Measurements from ENCODE around the gene NXPH4. TPM values are rescaled to one million over a fixed set of nuclear protein-coding genes. Genes with fewer than 3 reads are reported as not detected.

The NXPH4 gene
- total RNA-seq, 1 experiment from 2014 or later, result 4.8 TPM

- TF ChIP-seq CTCF (conservative IDR thresholded peaks at IDR 0.05; ENCODE audit: low read depth, low read length) (no peak), EZH2 (IDR thresholded peaks at IDR 0.05; ENCODE audit: borderline replicate concordance, low read depth, low read length, poor library complexity, severe bottlenecking) (no peak)
- H3K27me3 ChIP-seq (replicated peaks; ENCODE audit: insufficient read depth, low read depth, low read length, poor library complexity), result no peaks in the 10 kb centered on the region
- intact Hi-C loops (cut with micrococcal nuclease; ENCODE audit: unreplicated experiment), result no loop called here
- no peak overlapping the region for H3K4me3 ChIP-seq (ENCODE audit: low read depth, low read length, poor library complexity, severe bottlenecking)
- H3K27ac ChIP-seq (ENCODE audit: low read depth, low read length, poor library complexity, severe bottlenecking), result peak overlapping the region; percentile 32
- BruUV-seq (replicated peaks), result no TSS peak
- peaks cover 40% of the 10 kb centered on the region for H3K4me1 ChIP-seq (ENCODE audit: insufficient read depth, low read length, poor library complexity, severe bottlenecking)
- DNase-seq (ENCODE audit: low spot score), result no peak
- no peaks in the 10 kb centered on the region for H3K9me3 ChIP-seq (ENCODE audit: low read depth, low read length, poor library complexity, severe bottlenecking)
- ChIA-PET POLR2A (ENCODE audit: low non-redundant PET) (no interaction called here), CTCF (interaction anchor here (1.6 kb wide), 1 partner anchor 20 kb away, joined by 4 read pairs; no protein-coding TSS in a partner anchor)
- H3K36me3 ChIP-seq (ENCODE audit: insufficient read depth, low read length, poor library complexity, severe bottlenecking), result peaks cover 43% of the 10 kb centered on the region
Measured at GRCh38 chr12:57233357-57234232, 17.0 kb downstream of the NXPH4 start.

GRCh38 chr12:57234233-57234570 is 17.6 kb downstream of the NXPH4 start:
- peaks cover 40% of the 10 kb centered on the region for H3K4me1 ChIP-seq (ENCODE audit: insufficient read depth, low read length, poor library complexity, severe bottlenecking)
- peaks cover 43% of the 10 kb centered on the region for H3K36me3 ChIP-seq (ENCODE audit: insufficient read depth, low read length, poor library complexity, severe bottlenecking)
- no peak for TF ChIP-seq CTCF (conservative IDR thresholded peaks at IDR 0.05; ENCODE audit: low read depth, low read length)
- no peak for TF ChIP-seq EZH2 (IDR thresholded peaks at IDR 0.05; ENCODE audit: borderline replicate concordance, low read depth, low read length, poor library complexity, severe bottlenecking)
- peak overlapping the region; percentile 32 for H3K27ac ChIP-seq (ENCODE audit: low read depth, low read length, poor library complexity, severe bottlenecking)
- intact Hi-C loops (cut with micrococcal nuclease; ENCODE audit: unreplicated experiment), result no loop called here
- H3K27me3 ChIP-seq (replicated peaks; ENCODE audit: insufficient read depth, low read depth, low read length, poor library complexity), result no peaks in the 10 kb centered on the region
- DNase-seq (ENCODE audit: low spot score), result no peak
- H3K9me3 ChIP-seq (ENCODE audit: low read depth, low read length, poor library complexity, severe bottlenecking), result no peaks in the 10 kb centered on the region
- BruUV-seq (replicated peaks), result TSS peak; percentile 25
- no peak overlapping the region for H3K4me3 ChIP-seq (ENCODE audit: low read depth, low read length, poor library complexity, severe bottlenecking)
- ChIA-PET POLR2A (ENCODE audit: low non-redundant PET) (no interaction called here), CTCF (no interaction called here)

- no peak for DNase-seq (ENCODE audit: low spot score)
- Histone ChIP-seq H3K4me1 (ENCODE audit: insufficient read depth, low read length, poor library complexity, severe bottlenecking) (peaks cover 42% of the 10 kb centered on the region), H3K4me3 (ENCODE audit: low read depth, low read length, poor library complexity, severe bottlenecking) (no peak overlapping the region), H3K27me3 (replicated peaks; ENCODE audit: insufficient read depth, low read depth, low read length, poor library complexity) (no peaks in the 10 kb centered on the region), H3K9me3 (ENCODE audit: low read depth, low read length, poor library complexity, severe bottlenecking) (no peaks in the 10 kb centered on the region), H3K27ac (ENCODE audit: low read depth, low read length, poor library complexity, severe bottlenecking) (peak overlapping the region; percentile 32), H3K36me3 (ENCODE audit: insufficient read depth, low read length, poor library complexity, severe bottlenecking) (peaks cover 43% of the 10 kb centered on the region)
- ChIA-PET POLR2A (ENCODE audit: low non-redundant PET) (no interaction called here), CTCF (no interaction called here)
- intact Hi-C loops (cut with micrococcal nuclease; ENCODE audit: unreplicated experiment), result no loop called here
- BruUV-seq (replicated peaks), result no TSS peak
- TF ChIP-seq EZH2 (IDR thresholded peaks at IDR 0.05; ENCODE audit: borderline replicate concordance, low read depth, low read length, poor library complexity, severe bottlenecking), result no peak
- TF ChIP-seq CTCF (conservative IDR thresholded peaks at IDR 0.05; ENCODE audit: low read depth, low read length), result no peak
Measured at GRCh38 chr12:57234571-57235016, 18.0 kb downstream of the NXPH4 start.

All from A673 (cell line).